HG02642 (cell line): ENCODE results near the gene LMBRD2.

Source experiments
- ATAC-seq: cut with Tn5 transposase; IDR thresholded peaks from one replicate; pipeline ENCODE4 v1.9.1; 2021; ENCODE audit warnings: mild to moderate bottlenecking; ENCODE audit not compliant: unreplicated experiment, poor library complexity

The LMBRD2 gene

GRCh38 chr5:36055984-36056383 is 95.7 kb downstream of the LMBRD2 start:
- no peak for ATAC-seq

DNA sequence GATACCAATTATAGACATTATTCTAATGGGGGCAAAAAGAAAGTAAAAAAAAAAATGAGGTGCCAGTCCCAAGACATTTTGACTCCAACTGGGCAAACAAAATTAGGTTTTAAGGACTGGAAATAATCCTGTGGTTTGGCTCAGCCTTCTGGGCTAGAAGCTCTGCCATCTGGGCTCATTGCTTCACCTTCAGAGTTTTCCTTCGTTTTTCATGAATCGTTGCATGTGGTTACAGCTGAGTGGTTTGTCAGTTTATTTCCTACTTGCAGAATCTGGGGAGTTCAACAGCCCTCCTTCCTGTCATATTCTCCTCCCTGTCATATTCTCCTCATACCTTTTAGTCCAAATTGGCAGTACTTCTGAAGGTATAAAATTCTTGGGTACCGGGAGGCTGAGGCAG is 97.0 kb downstream of the LMBRD2 start:
- no peak for ATAC-seq

DNA sequence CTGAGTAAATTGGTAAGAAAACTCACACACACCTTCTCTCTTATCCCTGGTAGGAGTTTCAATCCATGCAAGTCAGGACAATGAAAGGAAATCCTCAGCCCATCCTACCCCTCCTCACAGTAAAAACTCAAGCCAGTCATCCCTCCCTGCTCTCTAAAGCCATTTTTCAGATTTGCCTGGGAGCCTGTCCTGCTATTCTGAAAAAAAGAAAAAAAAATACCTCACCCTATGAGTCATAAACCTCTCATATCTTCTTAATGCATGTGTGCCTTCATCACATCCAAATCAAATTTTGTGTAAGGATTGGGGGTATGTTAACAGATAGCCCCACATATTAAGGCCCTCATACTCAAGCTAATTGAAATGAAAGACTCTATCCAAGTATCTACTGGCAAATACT is 99.1 kb downstream of the LMBRD2 start:
- no peak for ATAC-seq

- no peak for ATAC-seq
Measured at GRCh38 chr5:36049949-36050348, 101.7 kb downstream of the LMBRD2 start.
